ENCODE results near the gene LCE2B.
"Not testable (repeated sequence)": the region's sequence is repeated elsewhere in the genome, so short reads cannot be mapped to it uniquely, and the experiment has no call there.

LCE2B gene, protein sequence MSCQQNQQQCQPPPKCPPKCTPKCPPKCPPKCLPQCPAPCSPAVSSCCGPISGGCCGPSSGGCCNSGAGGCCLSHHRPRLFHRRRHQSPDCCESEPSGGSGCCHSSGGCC

DNA sequence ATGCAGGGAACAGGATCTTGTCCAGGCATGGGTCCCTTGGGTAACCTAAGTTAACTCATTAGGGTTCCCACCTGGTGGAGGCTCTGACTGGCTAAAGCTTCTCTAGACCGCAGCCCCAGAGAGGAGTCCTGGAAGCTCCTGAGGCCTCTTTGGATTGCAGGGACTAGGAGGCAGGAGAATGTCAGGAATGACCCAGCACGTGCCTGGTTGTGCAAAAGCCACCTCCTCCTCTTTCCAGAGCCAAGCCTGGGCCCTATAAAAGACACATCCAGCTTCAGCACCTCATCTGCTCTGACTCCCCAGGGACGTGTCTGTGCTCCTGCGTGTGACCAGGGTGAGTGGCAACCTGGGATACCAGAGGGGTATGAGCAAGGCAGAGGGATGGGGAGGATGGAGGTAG lies at the start of gene LCE2B:
LCE2B (plus strand) TSS at position 301 of the 400 bp plus-strand sequence. CDS start 721 bp downstream, outside the sequence.
- not testable (repeated sequence) for DNase-seq (ENCODE audit: low read depth in 3 of 3)

DNA sequence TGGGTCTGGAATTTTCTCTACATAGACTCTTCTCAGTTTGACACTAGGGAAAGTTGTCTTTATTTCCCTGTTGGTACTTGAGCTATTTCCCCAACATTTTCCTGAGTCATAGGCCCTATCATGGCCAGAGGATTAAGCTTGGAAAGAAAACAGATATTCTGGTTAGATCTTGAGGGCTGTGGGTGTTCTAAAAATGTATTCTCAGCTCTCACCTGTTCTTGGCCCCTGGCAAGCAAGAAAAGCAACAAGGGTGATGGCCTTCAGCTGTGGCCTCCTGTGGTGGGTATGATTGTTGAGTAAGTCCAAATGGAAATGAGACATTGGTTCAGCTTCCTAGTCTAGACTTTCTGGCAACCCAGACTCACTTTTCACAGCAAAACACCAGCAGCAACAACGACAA lies 45.6 kb upstream of the LCE2B start:
- DNase-seq (ENCODE audit: low read depth in 3 of 3), result no peak

DNA sequence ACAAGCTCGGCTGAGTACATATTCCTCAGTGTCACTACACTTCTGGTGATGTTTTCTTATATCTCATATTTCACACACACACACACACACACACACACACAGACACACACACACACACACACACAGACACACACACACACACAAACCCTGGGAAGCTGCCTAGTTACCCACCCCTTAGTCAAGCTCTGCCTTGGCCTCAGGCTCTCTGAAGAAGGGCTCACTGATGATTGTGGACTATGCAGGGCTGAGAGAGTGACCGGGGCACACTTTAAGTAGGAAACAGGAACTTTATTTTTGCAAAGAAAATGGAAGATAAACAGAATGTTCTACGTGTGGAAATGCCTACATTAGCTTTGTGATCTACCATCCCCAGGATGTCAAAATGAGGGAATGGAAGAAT lies 42.0 kb upstream of the LCE2B start:
- DNase-seq (ENCODE audit: low read depth in 3 of 3), result no peak

DNA sequence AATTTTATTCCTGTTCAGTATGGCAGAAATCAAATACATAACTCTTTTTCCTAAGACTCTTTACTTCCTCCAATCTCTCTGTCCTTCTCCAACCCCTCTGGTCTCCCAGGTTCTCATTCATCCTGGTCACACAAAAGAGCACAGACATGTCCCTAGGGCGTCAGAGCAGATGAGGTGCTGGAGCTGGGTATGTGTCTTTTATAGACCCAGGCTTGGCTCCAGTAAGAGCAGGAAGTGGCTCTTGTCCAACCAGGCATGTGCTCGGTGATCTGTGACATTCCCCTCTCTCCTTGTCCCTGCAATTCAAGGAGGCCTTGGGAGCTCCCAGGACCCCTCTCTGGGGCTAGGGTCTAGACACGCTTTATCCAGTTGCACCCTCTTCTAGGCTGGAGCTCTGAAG lies 40.8 kb upstream of the LCE2B start:
- no peak for DNase-seq (ENCODE audit: low read depth in 3 of 3)

DNA sequence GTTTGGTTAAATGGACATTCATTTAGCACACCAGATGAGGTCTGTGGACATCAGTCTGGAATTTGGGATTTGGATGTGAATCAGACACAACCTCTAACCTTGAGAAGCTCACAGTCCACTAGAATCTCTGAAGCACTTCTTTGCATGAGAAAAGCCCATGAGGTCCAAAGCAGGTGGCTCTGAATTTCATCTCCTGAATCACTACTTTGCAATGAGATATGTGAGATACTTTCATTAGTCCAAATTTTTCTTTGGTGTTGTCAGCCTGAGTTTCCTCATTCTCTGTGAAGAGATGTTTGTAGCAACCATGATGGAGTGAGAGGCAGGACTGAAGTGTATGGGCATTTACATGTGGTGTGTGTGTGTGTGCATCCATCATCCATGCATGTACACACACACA lies 39.3 kb upstream of the LCE2B start:
- no peak for DNase-seq (ENCODE audit: low read depth in 3 of 3)

DNA sequence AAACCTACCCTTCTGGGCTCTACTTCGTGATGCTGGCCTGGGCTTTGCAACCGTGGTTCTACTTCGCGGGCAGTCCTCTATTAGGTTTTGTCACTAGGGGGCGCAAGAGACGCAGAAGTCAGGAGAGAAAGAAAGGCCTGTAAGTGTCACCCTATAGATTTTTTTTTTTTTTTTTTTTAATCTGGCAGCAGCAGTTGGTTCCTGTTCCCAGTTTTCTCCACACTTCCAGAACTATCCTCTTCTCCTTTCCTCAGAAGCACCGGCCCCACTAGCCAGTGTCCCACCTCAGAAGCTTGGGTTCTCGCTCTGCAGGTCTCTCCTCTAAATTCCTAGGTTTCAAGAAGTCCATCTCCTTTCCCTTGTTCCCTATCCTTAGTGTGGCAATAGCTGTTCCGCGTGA lies 31.8 kb upstream of the LCE2B start:
- DNase-seq (ENCODE audit: low read depth in 3 of 3), result no peak

DNA sequence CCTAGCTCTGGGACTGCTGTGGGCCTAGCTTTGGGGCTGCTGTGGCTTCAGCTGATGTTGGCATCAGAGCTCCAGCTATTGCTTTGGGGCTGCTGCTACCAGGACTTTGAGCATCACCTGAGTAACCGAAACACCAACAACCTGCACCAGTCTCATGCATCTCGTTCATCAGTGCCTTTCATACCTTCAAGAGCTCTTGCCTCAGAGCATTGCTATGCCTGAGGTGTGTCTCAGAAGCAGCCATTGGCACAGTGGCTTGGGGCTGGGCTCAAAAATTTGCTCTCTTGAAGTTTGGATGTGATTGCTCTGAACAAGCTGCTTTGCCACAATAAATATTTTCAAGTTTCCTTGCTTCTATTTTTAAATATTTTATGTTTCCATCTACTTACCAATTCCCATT lies 29.5 kb upstream of the LCE2B start:
- DNase-seq (ENCODE audit: low read depth in 3 of 3), result no peak

DNA sequence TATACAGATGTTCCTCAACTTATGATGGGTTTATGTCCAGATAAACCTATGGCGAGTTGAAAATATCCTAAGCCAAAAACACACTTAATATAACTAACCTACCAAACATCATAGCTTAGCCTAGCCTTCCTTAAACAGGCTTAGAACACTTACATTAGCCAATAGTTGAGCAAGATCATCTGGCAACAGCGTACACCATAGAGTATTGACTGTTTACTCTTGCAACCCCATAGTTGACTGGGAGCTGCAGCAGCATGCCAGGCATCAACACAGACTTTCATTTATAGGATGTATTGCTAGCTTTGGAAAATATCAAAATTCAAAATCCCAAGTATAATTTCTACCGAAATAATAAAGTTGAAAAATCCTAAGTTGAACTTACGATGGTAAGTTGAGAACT lies 28.2 kb upstream of the LCE2B start:
- no peak for DNase-seq (ENCODE audit: low read depth in 3 of 3)

DNA sequence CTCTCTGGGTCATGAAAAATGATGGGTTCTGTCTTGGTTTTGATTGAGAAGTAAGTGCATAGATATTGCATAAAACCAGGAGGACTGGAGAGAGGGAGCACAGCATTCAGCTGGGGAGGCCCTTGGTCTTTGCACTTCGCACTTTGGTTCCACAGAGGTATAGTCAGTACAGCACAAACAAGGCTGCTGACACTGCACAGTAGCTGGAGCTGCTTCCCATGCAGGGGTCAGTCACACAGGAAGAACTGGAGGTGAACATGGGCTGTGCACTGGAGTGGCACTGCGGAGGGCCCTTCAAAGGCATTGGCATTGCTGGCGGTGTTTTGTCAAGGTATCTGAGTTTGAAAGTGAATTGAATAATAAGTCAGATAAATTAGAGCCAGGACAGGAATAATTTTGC lies 27.3 kb upstream of the LCE2B start:
- DNase-seq (ENCODE audit: low read depth in 3 of 3), result no peak

DNA sequence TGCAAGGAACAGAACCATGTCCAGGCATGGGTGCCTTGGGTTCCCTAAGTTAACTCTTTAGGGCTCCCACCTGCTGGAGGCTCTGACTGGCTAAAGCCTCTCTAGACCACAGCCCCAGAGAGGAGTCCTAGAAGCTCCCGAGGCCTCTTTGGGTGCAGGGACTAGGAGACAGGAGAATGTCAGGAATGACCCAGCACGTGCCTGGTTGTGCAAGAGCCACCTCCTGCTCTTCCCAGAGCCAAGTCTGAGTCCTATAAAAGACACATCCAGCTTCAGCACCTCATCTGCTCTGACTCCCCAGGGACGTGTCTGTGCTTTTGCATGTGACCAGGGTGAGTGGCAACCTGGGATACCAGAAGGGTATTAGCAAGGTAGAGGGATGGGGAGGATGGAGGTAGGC lies 22.8 kb upstream of the LCE2B start, which contains the start of gene LCE2D:
LCE2D (plus strand) TSS at position 283 of the 400 bp plus-strand sequence. CDS start 726 bp downstream, outside the sequence.
- no peak for DNase-seq (ENCODE audit: low read depth in 3 of 3)

DNA sequence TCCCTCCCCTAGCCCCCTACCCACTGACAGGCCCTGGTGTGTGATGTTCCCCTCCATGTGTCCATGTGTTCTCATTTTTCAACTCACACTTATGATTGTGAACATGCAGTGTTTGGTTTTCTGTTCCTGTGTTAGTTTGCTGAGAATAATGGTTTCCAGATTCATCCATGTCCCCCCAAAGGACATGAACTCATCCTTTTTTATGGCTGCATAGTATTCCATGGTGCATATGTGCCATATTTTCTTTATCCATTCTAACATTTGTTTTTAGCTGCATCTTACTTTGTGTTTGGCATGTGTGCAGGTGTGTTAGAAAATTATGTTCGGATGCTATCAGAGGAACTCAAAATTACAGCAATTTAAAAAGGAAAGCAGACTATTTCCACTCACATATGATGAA lies 19.8 kb upstream of the LCE2B start:
- DNase-seq (ENCODE audit: low read depth in 3 of 3), result not testable (repeated sequence)

DNA sequence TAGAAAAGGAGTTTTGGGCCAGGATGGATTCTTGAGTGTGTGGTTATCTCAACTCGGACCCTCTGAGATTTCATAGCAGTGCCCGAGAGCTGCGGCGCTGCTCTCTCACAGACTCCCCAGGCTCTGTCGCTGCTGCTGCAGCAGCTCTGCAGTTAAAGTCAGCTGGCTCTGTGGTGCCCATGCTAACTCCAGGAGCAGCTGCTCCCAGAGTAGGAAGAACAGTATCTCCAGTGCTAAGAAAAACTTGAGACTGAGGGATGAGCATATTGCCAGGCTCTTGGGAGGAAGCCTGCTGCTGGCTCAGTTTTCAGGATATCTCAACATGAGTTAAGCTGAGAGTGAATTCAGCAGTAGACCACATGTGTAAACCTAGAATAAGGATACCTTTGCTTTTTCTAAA lies 18.3 kb upstream of the LCE2B start:
- no peak for DNase-seq (ENCODE audit: low read depth in 3 of 3)

DNA sequence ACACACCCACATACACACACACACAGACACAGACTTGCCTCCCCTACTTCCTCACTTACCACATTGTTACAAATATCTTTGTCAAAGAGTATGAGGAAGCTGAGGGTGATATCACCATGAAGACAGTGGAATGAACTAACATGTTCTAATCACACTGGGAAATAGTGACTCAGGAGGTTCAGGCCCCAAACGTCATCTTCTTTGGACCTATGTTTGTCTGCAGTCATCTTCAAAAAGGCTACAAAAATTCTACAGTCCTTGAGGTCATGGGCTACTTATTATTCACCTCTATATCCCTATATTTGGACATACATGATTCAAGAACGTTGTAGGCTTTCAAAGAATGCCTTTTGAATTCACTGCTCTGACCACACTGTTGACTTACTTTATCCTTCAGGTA lies 12.9 kb upstream of the LCE2B start:
- no peak for DNase-seq (ENCODE audit: low read depth in 3 of 3)

DNA sequence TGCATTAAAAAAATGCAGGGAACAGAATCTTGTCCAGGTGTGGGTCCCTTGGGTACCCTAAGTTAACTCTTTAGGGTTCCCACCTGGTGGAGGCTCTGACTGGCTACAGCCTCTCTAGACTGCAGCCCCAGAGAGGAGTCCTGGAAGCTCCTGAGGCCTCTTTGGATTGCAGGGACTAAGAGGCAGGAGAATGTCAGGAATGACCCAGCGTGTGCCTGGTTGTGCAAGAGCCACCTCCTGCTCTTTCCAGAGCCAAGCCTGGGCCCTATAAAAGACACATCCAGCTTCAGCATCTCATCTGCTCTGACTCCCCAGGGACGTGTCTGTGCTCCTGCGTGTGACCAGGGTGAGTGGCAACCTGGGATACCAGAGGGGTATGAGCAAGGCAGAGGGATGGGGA lies 10.9 kb upstream of the LCE2B start, which contains the start of gene LCE2C:
LCE2C (plus strand) TSS at position 297 of the 400 bp plus-strand sequence. CDS start 737 bp downstream, outside the sequence.
- DNase-seq (ENCODE audit: low read depth in 3 of 3), result not testable (repeated sequence)

DNA sequence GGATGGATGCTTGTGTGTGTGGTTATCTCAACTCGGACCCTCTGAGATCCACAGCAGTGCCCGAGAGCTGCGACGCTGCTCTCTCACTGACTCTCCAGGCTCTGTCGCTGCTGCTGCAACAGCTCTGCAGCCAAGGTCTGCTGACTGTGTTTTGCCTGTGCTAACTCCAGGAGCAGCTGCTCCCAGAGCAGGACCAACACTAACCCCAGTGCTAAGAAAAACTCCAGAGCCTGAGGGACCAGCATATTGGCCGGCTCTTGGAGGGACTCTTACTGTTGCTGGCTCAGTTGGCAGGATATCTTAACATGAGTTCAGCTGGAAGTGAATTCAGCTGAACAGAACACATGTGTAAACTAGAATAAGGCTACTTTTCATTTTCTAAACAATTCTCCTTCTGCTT lies 6.5 kb upstream of the LCE2B start:
- no peak for DNase-seq (ENCODE audit: low read depth in 3 of 3)

DNA sequence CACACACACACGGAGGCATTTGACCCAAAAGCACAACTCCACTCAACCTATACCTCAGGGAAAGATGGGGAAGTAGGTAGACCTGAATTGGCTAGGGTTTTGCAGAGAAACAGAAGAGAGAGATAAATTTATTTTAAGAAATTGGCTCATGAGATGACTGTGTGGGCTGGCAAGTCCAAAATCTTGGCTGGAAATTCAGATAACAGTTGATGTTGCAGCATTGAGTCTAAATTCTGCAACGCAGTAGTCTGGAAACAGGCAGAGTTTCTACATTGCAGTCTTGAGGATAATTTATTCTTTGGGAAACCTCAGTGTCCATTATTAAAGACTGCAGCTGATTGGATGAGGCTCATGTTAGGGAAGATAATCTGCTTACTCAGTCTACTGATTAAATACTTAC lies 4.3 kb upstream of the LCE2B start:
- no peak for DNase-seq (ENCODE audit: low read depth in 3 of 3)

DNA sequence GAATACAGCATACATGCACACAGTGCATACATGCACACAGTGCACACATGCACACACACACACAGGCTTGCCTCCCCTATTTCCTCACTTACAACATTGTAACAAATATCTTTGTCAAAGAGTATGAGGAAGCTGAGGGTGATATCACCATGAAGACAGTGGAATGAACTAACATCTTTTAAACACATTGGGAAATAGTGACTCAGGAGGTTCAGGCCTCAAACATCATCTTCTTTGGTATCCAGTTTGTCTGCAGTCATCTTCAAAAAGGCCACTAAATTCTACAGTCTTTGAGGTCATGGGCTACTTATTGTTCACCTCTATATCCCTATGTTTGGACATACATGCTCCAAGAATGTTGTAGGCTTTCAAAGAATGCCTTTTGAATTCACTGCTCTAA lies 2.1 kb upstream of the LCE2B start:
- no peak for DNase-seq (ENCODE audit: low read depth in 3 of 3)

DNA sequence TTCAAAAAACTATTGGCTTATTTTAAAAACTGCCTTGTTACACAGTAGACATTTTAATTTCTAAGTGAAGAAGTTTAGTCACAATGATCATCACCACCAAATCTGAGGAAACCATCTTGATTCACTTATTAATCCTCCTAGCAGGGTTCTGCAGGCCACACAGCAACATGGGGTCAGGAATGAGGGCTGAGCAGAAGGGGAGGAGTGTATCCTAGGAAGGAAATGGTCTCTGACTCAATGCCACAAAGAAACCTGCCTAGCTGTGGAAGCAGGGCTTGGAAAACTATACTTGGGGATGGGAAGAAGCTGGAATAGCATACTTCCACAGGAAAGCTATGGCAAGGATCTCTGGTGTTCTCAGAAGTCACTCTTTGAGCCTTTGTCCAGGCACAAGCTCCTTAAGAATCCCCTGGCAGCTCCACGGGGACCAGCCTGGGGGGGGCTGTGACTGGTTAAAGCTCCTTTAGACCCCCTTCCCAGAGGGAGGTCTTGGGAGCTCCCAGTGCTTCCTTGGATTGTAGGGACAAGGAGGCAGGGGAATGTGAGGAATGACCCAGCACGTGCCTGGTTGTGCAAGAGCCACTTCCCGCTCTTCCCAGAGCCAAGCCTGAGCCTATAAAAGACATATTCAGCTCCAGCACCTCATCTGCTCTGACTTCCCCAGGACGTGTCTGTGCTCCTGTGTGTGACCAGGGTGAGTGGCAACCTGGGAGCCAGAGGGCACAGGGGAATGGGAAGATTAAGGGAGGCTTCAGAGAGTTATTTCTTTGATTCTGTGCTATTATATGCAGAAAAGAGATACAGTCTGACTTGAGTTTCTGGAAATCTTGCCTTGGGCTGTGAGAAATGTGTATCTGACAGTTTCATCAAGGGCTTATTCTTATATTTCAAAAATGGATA lies 12.0 kb downstream of the LCE2B start, which contains the start of gene LCE2A:
LCE2A (plus strand) TSS at position 645 of the 900 bp plus-strand sequence. CDS start 557 bp downstream, outside the sequence.
- no peak for DNase-seq (ENCODE audit: low read depth in 3 of 3)

DNA sequence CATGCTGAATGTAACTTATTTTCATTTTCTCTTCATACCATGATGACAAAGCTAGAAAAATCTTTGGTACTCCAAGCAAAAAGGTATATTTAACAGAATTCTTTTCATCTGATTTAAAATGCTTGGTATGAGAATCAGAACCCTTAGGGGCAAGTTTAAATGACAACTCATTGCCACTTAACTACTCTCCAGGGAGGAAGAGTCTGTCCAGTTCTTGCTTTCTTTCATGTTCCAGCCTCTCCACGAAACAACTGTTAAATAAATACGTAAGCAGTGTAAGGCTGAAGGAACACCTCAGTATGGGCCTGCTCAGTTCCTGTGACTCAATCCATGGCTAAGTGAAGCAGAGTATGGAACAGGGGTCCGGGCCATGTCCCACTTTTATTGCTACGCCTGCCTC lies 13.8 kb downstream of the LCE2B start:
- DNase-seq (ENCODE audit: low read depth in 3 of 3), result no peak

DNA sequence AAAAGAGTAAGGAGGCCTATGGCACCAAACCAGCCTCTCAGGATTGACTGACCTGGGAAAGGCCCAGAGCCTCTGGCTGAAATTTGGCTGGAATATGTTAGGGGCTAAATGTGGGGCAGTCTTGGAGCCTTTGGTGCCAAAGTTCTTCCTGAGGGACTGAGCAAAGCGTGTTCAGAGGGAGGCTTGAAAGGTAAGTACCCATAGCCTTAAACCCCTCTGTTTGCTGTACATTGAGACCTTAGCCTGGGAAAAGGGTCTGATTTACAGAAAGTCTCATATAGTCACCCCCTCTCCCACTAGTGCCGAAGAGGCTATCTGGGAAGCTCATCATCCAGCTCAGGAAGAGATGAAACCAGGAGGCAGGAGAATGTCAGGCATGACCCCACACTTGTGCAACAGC lies 21.9 kb downstream of the LCE2B start, which contains the start of gene LCE4A:
LCE4A (plus strand) TSS at position 301 of the 400 bp plus-strand sequence. CDS start 916 bp downstream, outside the sequence.
- DNase-seq (ENCODE audit: low read depth in 3 of 3), result no peak

DNA sequence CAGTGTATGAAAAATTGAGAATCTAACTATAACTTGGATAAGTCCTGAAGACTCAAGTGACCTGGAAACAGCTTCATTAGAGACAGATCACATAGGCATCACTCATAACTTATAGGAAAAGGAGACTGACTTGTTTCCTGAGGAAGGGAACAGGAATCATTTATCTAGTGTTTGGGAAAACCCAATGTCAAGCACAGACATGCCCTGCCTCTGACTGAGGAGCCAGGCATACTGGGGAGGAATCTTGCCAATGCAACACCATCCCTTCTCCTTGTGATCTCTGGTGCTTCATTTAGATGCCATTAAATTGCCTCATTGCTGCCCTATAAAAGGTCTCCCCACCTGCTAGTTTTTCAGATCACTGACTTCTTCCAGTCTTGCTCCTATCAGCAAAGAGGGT lies 32.3 kb downstream of the LCE2B start:
- no peak for DNase-seq (ENCODE audit: low read depth in 3 of 3)

DNA sequence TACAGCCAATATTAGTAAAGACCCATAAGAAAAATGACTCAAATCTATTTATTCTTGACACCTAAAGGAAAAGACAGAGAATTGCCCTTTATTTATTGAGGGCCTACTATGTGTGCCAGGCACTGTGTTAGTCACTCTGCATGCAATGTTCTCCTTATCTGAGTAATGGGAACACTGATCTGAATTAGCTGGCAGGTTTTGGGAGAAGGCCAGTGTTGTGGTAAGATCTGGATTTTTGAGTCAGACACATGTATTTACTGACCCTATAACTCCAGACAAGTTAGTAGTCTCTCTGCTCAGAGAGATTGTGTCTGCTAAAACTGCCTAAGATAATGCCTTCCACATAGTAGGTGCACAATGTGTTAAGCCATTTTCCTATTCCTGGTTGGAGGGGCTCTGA lies 39.3 kb downstream of the LCE2B start:
- DNase-seq (ENCODE audit: low read depth in 3 of 3), result no peak

DNA sequence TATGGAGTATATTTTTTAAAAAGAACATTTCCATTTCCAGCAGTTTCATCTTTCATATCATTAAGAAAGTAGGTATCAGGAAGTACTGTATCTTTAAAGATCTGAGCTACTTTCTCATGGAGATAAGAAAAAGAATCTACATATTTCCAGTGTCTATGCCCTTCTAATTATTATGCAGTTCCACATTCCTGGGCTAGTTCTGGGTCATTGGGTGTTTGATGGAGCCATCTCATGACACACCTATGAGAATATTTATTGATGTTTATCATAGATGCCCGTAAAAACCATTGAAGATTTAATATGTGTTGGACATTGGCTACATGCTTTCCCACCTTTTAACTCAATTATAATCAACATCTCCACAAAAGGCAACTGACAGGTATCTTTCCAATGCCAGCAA lies 43.1 kb downstream of the LCE2B start:
- DNase-seq (ENCODE audit: low read depth in 3 of 3), result no peak
